HEK293 (cell line): ENCODE measurements around the gene NAV2.

Source experiments
- OVOL3 ChIP-seq: fragments of 450-650 bp; formaldehyde crosslinking; IDR thresholded peaks from 2 replicates; pipeline ENCODE4 v1.5.1; 2016; ENCODE audit warnings: missing biosample characterization, missing genetic modification characterization
- PATZ1 ChIP-seq: fragments of 450-650 bp; formaldehyde crosslinking; IDR thresholded peaks from 2 replicates; pipeline ENCODE4 v1.5.1; 2016; ENCODE audit warnings: missing biosample characterization, missing genetic modification characterization
- ZBTB20 ChIP-seq: fragments of 450-650 bp; formaldehyde crosslinking; IDR thresholded peaks from 2 replicates; pipeline ENCODE4 v1.5.1; 2016; ENCODE audit warnings: missing biosample characterization, missing genetic modification characterization
- ZNF362 ChIP-seq: fragments of 450-650 bp; formaldehyde crosslinking; IDR thresholded peaks from 2 replicates; pipeline ENCODE4 v1.5.1; 2016; ENCODE audit warnings: missing biosample characterization, missing genetic modification characterization
- TF ChIP-seq, protein P1 (sequence below): fragments of 450-650 bp; formaldehyde crosslinking; IDR thresholded peaks from 2 replicates; pipeline ENCODE4 v1.5.1; 2016; ENCODE audit warnings: missing biosample characterization, missing genetic modification characterization

DNA sequence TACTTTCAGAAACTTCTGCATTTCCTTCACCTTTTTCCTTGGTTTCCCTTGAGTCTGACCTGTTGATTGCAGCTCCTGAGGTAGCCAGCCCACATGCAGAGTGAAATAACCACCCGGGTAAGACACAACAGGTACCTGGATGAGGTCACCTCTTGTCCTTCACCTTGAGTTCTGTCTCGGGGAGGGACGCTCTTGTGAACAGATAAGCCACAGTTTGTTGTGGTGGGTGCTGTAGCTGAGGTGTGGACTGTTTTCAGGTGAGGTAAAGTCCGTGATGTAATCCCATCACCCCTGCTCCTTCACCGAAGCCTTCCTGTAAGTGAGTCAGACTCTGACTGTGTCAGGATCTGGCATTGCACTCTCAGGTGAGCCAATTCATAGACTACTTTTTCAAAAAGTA lies 183.1 kb downstream of the NAV2 start:
- no peak for TF ChIP-seq ZBTB20 (tag by site-specific recombination)
- TF ChIP-seq ZNF362 (tag by site-specific recombination), result no peak
- TF ChIP-seq, protein P1, sequence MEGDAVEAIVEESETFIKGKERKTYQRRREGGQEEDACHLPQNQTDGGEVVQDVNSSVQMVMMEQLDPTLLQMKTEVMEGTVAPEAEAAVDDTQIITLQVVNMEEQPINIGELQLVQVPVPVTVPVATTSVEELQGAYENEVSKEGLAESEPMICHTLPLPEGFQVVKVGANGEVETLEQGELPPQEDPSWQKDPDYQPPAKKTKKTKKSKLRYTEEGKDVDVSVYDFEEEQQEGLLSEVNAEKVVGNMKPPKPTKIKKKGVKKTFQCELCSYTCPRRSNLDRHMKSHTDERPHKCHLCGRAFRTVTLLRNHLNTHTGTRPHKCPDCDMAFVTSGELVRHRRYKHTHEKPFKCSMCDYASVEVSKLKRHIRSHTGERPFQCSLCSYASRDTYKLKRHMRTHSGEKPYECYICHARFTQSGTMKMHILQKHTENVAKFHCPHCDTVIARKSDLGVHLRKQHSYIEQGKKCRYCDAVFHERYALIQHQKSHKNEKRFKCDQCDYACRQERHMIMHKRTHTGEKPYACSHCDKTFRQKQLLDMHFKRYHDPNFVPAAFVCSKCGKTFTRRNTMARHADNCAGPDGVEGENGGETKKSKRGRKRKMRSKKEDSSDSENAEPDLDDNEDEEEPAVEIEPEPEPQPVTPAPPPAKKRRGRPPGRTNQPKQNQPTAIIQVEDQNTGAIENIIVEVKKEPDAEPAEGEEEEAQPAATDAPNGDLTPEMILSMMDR (tag by site-specific recombination), result no peak
- no peak for TF ChIP-seq OVOL3
- no peak for TF ChIP-seq PATZ1 (tag by site-specific recombination)
